WTC11 (cell line): ENCODE measurements around the gene TARDBP. TPM values are rescaled to one million over a fixed set of nuclear protein-coding genes. Genes with fewer than 3 reads are reported as not detected.
A peak's percentile ranks its signal among the peaks of the same experiment; 100 is the strongest.

ENCODE experiments used
- ATAC-seq: fragments of 200-7000 bp; cut with Tn5 transposase; 2 replicates; pipeline ENCODE4 v1.10.0; 2021; ENCODE audit warnings: mild to moderate bottlenecking, moderate library complexity
- CTCF ChIA-PET: fragments of 300-600 bp; sonication (Branson Sonifier 250); formaldehyde crosslinking; loops from one replicate; lab custom pipeline; 2021; ENCODE audit warnings: antibody characterized with exemption; lab: Charles Lee
- POLR2A ChIA-PET: fragments of 350-600 bp; sonication (Branson Sonifier 250); formaldehyde crosslinking; loops from one replicate; lab custom pipeline; 2021; ENCODE audit warnings: antibody characterized with exemption; lab: Charles Lee
- DNase-seq: peaks from one replicate; pipeline ENCODE4 v3.0.0; 2021; ENCODE audit warnings: low spot score
- H3K27ac Mint-ChIP-seq: 2 replicates; pipeline ENCODE4 v1.8.0; 2021; ENCODE audit warnings: mixed read lengths
- H3K27me3 Mint-ChIP-seq: 2 replicates; pipeline ENCODE4 v1.8.0; 2021; ENCODE audit warnings: low read depth, mild to moderate bottlenecking, moderate library complexity, mixed read lengths
- H3K36me3 Mint-ChIP-seq: 2 replicates; pipeline ENCODE4 v1.8.0; 2021; ENCODE audit warnings: mixed read lengths
- H3K4me1 Mint-ChIP-seq: 2 replicates; pipeline ENCODE4 v1.8.0; 2022; ENCODE audit warnings: mixed read lengths
- H3K4me3 Mint-ChIP-seq: 2 replicates; pipeline ENCODE4 v1.8.0; 2021; ENCODE audit warnings: mild to moderate bottlenecking, moderate library complexity, mixed read lengths
- H3K9me3 Mint-ChIP-seq: 2 replicates; pipeline ENCODE4 v1.8.0; 2021; ENCODE audit warnings: mixed read lengths
- CREM ChIP-seq: sonication (generic); formaldehyde crosslinking; IDR thresholded peaks from 2 replicates; pipeline ENCODE4 v1.8.1; 2022; ENCODE audit warnings: mild to moderate bottlenecking, missing genetic modification reagents, moderate library complexity
- E2F1 ChIP-seq: sonication (generic); formaldehyde crosslinking; IDR thresholded peaks from 2 replicates; pipeline ENCODE4 v1.8.0; 2022; ENCODE audit warnings: mild to moderate bottlenecking, missing genetic modification reagents
- EMX1 ChIP-seq: fragments of 250-450 bp; sonication (Bioruptor Pico); IDR thresholded peaks from 2 replicates; pipeline ENCODE4 v1.8.0; 2021; ENCODE audit warnings: mild to moderate bottlenecking
- ERG ChIP-seq: fragments of 250-450 bp; sonication (Bioruptor Pico); IDR thresholded peaks from 2 replicates; pipeline ENCODE4 v1.8.0; 2021; ENCODE audit warnings: mild to moderate bottlenecking
- ETV6 ChIP-seq: sonication (generic); formaldehyde crosslinking; IDR thresholded peaks from 2 replicates; pipeline ENCODE4 v1.8.1; 2022; ENCODE audit warnings: mild to moderate bottlenecking, missing genetic modification reagents
- HMGA2 ChIP-seq: fragments of 250-450 bp; sonication (Bioruptor Pico); IDR thresholded peaks from 2 replicates; pipeline ENCODE4 v1.4.0; 2021; ENCODE audit warnings: mild to moderate bottlenecking, moderate library complexity
- IRF2 ChIP-seq: sonication (generic); formaldehyde crosslinking; IDR thresholded peaks from 2 replicates; pipeline ENCODE4 v1.8.0; 2022; ENCODE audit warnings: low read depth, missing genetic modification reagents, borderline replicate concordance
- MAX ChIP-seq: sonication (generic); formaldehyde crosslinking; IDR thresholded peaks from 2 replicates; pipeline ENCODE4 v1.8.0; 2022; ENCODE audit warnings: mild to moderate bottlenecking, missing genetic modification reagents
- PREB ChIP-seq: sonication (generic); formaldehyde crosslinking; IDR thresholded peaks from 2 replicates; pipeline ENCODE4 v1.8.1; 2022; ENCODE audit warnings: mild to moderate bottlenecking, missing genetic modification reagents, moderate library complexity, borderline replicate concordance
- SOX15 ChIP-seq: fragments of 250-450 bp; sonication (Bioruptor Pico); IDR thresholded peaks from 2 replicates; pipeline ENCODE4 v1.9.0; 2021; ENCODE audit warnings: mild to moderate bottlenecking
- ZBTB43 ChIP-seq: sonication (generic); formaldehyde crosslinking; IDR thresholded peaks from 2 replicates; pipeline ENCODE4 v1.8.1; 2023; ENCODE audit warnings: mild to moderate bottlenecking, missing genetic modification reagents
- ZNF396 ChIP-seq: fragments of 250-450 bp; sonication (Bioruptor Pico); IDR thresholded peaks from 2 replicates; pipeline ENCODE4 v1.8.0; 2021; ENCODE audit warnings: mild to moderate bottlenecking, moderate library complexity, borderline replicate concordance
- ZNF512 ChIP-seq: sonication (generic); formaldehyde crosslinking; IDR thresholded peaks from 2 replicates; pipeline ENCODE4 v1.8.1; 2022; ENCODE audit warnings: missing genetic modification reagents, borderline replicate concordance
- ZNF671 ChIP-seq: fragments of 250-450 bp; sonication (Bioruptor Pico); IDR thresholded peaks from 2 replicates; pipeline ENCODE4 v1.8.0; 2021; ENCODE audit warnings: mild to moderate bottlenecking
- ZSCAN18 ChIP-seq: fragments of 250-450 bp; sonication (Bioruptor Pico); IDR thresholded peaks from 2 replicates; pipeline ENCODE4 v2.1.2; 2022; ENCODE audit warnings: mild to moderate bottlenecking, moderate library complexity
- total RNA-seq: library from RNA; stranded (reverse); gene quantifications from 3 replicates; pipeline ENCODE4 v1.2.3, GENCODE V29; 2021

Gene TARDBP
- total RNA-seq, 1 experiment from 2014 or later, result 228 TPM

- no peaks in the 10 kb centered on the region for H3K9me3 Mint-ChIP-seq
- H3K4me1 Mint-ChIP-seq, result peaks cover 56% of the 10 kb centered on the region
- ATAC-seq (no peak), DNase-seq (no peak)
- H3K27me3 Mint-ChIP-seq, result no peaks in the 10 kb centered on the region; the same call in 1 of the 2 replicates
- peak overlapping the region; percentile 74 for H3K27ac Mint-ChIP-seq
- ChIA-PET CTCF (interaction anchor here (1.2 kb wide), 1 partner anchor 59 kb away, joined by 4 read pairs; no protein-coding TSS in a partner anchor), POLR2A (no interaction called here)
- no peaks in the 10 kb centered on the region for H3K36me3 Mint-ChIP-seq
- no peak for TF ChIP-seq EMX1 (CRISPR knock-in tag)
- no peak for TF ChIP-seq ZNF396
- TF ChIP-seq ZNF512 (CRISPR knock-in tag), result no peak
- TF ChIP-seq ETV6 (CRISPR knock-in tag), result no peak
- TF ChIP-seq ZSCAN18 (CRISPR knock-in tag), result no peak
- no peak for TF ChIP-seq IRF2 (CRISPR knock-in tag)
- TF ChIP-seq SOX15 (CRISPR knock-in tag), result no peak
- TF ChIP-seq PREB (CRISPR knock-in tag), result no peak
- TF ChIP-seq HMGA2 (CRISPR knock-in tag), result no peak
- TF ChIP-seq ERG (CRISPR knock-in tag), result no peak
- no peak for TF ChIP-seq CREM (CRISPR knock-in tag)
- TF ChIP-seq ZNF671 (CRISPR knock-in tag), result no peak
- TF ChIP-seq MAX (CRISPR knock-in tag), result no peak
- H3K4me3 Mint-ChIP-seq, result no peak overlapping the region
These were observed 33.7 kb upstream of the TARDBP start for GRCh38 chr1:10978719-10979118.

- peaks cover 52% of the 10 kb centered on the region for H3K4me1 Mint-ChIP-seq
- H3K27ac Mint-ChIP-seq, result peak overlapping the region; percentile 84
- ChIA-PET CTCF (interaction anchor here (0.6 to 1.7 kb wide), 14 partner anchors 9 to 348 kb away, joined by 3 to 8 read pairs (median 5); no protein-coding TSS in a partner anchor), POLR2A (interaction anchor here (1.0 to 1.7 kb wide), 2 partner anchors 21 to 32 kb away, joined by 3 to 8 read pairs; no protein-coding TSS in a partner anchor)
- no peak for ATAC-seq
- H3K9me3 Mint-ChIP-seq, result no peaks in the 10 kb centered on the region
- H3K27me3 Mint-ChIP-seq, result no peaks in the 10 kb centered on the region; the same call in 1 of the 2 replicates
- no peaks in the 10 kb centered on the region for H3K36me3 Mint-ChIP-seq
- no peak for TF ChIP-seq E2F1 (CRISPR knock-in tag)
- 0 out of 2 replicates have a peak, but pooled peaks have one; percentile 10 for TF ChIP-seq ZBTB43 (CRISPR knock-in tag)
- DNase-seq, result no peak
- peak overlapping the region; percentile 33; the same call in 1 of the 2 replicates for H3K4me3 Mint-ChIP-seq
These were observed 33.0 kb upstream of the TARDBP start for GRCh38 chr1:10979483-10979920.
